ENCODE results near the gene P3H2.

Gene P3H2

GRCh38 chr3:190070622-190071347 lies 49.9 kb downstream of the P3H2 start:
- Histone ChIP-seq H3K79me2 (ENCODE audit: insufficient read depth, low read length) (no peaks in the 10 kb centered on the region), H3K27me3 (ENCODE audit: insufficient read depth, low read length, poor library complexity, severe bottlenecking) (no peaks in the 10 kb centered on the region), H3K9ac (ENCODE audit: low read depth, low read length, poor library complexity, severe bottlenecking) (no peak overlapping the region), H3K4me1 (ENCODE audit: insufficient read depth, low read length, poor library complexity, severe bottlenecking) (peaks cover 7% of the 10 kb centered on the region), H4K20me1 (ENCODE audit: insufficient read depth, low read length, poor library complexity, severe bottlenecking) (no peaks in the 10 kb centered on the region), H3K9me3 (ENCODE audit: insufficient read depth, low read depth, low read length) (no peaks in the 10 kb centered on the region), H3K4me2 (ENCODE audit: low read depth, low read length, poor library complexity, severe bottlenecking) (no peak overlapping the region), H2AFZ (ENCODE audit: low read length) (no peak overlapping the region), H3K9me2 (replicated peaks; ENCODE audit: low read depth, low read length) (no peaks in the 10 kb centered on the region), H3K4me3 (ENCODE audit: low read length, poor library complexity, severe bottlenecking) (no peak overlapping the region), H3K36me3 (ENCODE audit: insufficient read depth, low read length) (no peaks in the 10 kb centered on the region), H3F3A (ENCODE audit: low read depth) (no peaks in the 10 kb centered on the region)
- no peak for TF ChIP-seq CTCF (conservative IDR thresholded peaks at IDR 0.05; ENCODE audit: low read length)
- no peak for TF ChIP-seq EZH2phosphoT487 (IDR thresholded peaks at IDR 0.05; ENCODE audit: borderline replicate concordance)

- no peak overlapping the region for H3K9ac ChIP-seq (ENCODE audit: low read depth, low read length, poor library complexity, severe bottlenecking)
- no peaks in the 10 kb centered on the region for H3K27me3 ChIP-seq (ENCODE audit: insufficient read depth, low read length, poor library complexity, severe bottlenecking)
- no peaks in the 10 kb centered on the region for H3K4me1 ChIP-seq (ENCODE audit: insufficient read depth, low read length, poor library complexity, severe bottlenecking)
- no peaks in the 10 kb centered on the region for H3K9me2 ChIP-seq (replicated peaks; ENCODE audit: low read depth, low read length)
- no peaks in the 10 kb centered on the region for H4K20me1 ChIP-seq (ENCODE audit: insufficient read depth, low read length, poor library complexity, severe bottlenecking)
- H3F3A ChIP-seq (ENCODE audit: low read depth), result no peaks in the 10 kb centered on the region
- no peak overlapping the region for H3K4me2 ChIP-seq (ENCODE audit: low read depth, low read length, poor library complexity, severe bottlenecking)
- no peak overlapping the region for H3K4me3 ChIP-seq (ENCODE audit: low read length, poor library complexity, severe bottlenecking)
- H3K9me3 ChIP-seq (ENCODE audit: insufficient read depth, low read depth, low read length), result no peaks in the 10 kb centered on the region
- H2AFZ ChIP-seq (ENCODE audit: low read length), result no peak overlapping the region
- no peaks in the 10 kb centered on the region for H3K79me2 ChIP-seq (ENCODE audit: insufficient read depth, low read length)
- H3K36me3 ChIP-seq (ENCODE audit: insufficient read depth, low read length), result no peaks in the 10 kb centered on the region
- TF ChIP-seq EZH2phosphoT487 (IDR thresholded peaks at IDR 0.05; ENCODE audit: borderline replicate concordance) (no peak), CTCF (conservative IDR thresholded peaks at IDR 0.05; ENCODE audit: low read length) (no peak)
These were observed 55.5 kb downstream of the P3H2 start for GRCh38 chr3:190065204-190065603.

- Histone ChIP-seq H3K4me2 (ENCODE audit: low read depth, low read length, poor library complexity, severe bottlenecking) (no peak overlapping the region), H3K9me2 (replicated peaks; ENCODE audit: low read depth, low read length) (no peaks in the 10 kb centered on the region), H2AFZ (ENCODE audit: low read length) (no peak overlapping the region), H3K9me3 (ENCODE audit: insufficient read depth, low read depth, low read length) (no peaks in the 10 kb centered on the region), H3K79me2 (ENCODE audit: insufficient read depth, low read length) (no peaks in the 10 kb centered on the region), H3F3A (ENCODE audit: low read depth) (no peaks in the 10 kb centered on the region), H4K20me1 (ENCODE audit: insufficient read depth, low read length, poor library complexity, severe bottlenecking) (no peaks in the 10 kb centered on the region), H3K4me3 (ENCODE audit: low read length, poor library complexity, severe bottlenecking) (no peak overlapping the region), H3K9ac (ENCODE audit: low read depth, low read length, poor library complexity, severe bottlenecking) (no peak overlapping the region), H3K4me1 (ENCODE audit: insufficient read depth, low read length, poor library complexity, severe bottlenecking) (no peaks in the 10 kb centered on the region), H3K36me3 (ENCODE audit: insufficient read depth, low read length) (no peaks in the 10 kb centered on the region), H3K27me3 (ENCODE audit: insufficient read depth, low read length, poor library complexity, severe bottlenecking) (no peaks in the 10 kb centered on the region)
- TF ChIP-seq EZH2phosphoT487 (IDR thresholded peaks at IDR 0.05; ENCODE audit: borderline replicate concordance) (no peak), CTCF (conservative IDR thresholded peaks at IDR 0.05; ENCODE audit: low read length) (no peak)
These were observed 56.0 kb downstream of the P3H2 start for GRCh38 chr3:190064659-190065058.
